ENCODE data around the gene PTGER3.

DNA sequence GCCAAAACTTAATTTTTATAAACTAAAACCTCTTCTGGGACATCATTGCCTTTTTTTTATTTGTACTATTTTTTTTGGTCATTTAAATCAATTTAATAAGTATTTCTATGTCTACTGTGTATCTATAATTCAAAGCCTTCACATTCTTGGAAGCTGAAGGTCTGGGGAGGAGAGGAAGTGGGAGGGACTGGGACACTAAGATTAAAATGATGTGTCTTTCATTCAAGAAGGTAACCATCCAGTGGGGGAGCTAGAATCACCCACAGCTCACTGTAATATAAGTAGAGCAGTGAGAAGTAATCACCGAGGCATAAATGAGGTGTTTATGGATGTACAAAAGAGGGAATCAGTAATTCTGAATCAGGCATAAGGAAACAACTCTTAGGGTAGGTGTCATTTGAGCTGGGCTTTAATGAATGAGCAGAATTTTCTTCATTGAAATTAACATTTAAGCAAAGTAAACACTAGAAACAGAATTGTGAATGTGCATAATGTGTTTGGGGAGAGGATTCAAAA lies 52.8 kb downstream of the PTGER3 start:
- TF ChIP-seq, protein P1, sequence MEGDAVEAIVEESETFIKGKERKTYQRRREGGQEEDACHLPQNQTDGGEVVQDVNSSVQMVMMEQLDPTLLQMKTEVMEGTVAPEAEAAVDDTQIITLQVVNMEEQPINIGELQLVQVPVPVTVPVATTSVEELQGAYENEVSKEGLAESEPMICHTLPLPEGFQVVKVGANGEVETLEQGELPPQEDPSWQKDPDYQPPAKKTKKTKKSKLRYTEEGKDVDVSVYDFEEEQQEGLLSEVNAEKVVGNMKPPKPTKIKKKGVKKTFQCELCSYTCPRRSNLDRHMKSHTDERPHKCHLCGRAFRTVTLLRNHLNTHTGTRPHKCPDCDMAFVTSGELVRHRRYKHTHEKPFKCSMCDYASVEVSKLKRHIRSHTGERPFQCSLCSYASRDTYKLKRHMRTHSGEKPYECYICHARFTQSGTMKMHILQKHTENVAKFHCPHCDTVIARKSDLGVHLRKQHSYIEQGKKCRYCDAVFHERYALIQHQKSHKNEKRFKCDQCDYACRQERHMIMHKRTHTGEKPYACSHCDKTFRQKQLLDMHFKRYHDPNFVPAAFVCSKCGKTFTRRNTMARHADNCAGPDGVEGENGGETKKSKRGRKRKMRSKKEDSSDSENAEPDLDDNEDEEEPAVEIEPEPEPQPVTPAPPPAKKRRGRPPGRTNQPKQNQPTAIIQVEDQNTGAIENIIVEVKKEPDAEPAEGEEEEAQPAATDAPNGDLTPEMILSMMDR (IDR thresholded peaks at IDR 0.05), result no peak
- TF ChIP-seq EP300 (IDR thresholded peaks at IDR 0.05; ENCODE audit: borderline replicate concordance in 1 of 2, low read depth in 1 of 2, low read length in 1 of 2) (no peak), EZH2phosphoT487 (IDR thresholded peaks at IDR 0.05; ENCODE audit: borderline replicate concordance, low read depth) (no peak), SMC3 (IDR thresholded peaks at IDR 0.05; ENCODE audit: low read depth, low read length) (no peak), POLR2AphosphoS5 (IDR thresholded peaks at IDR 0.05; ENCODE audit: low read depth, low read length) (no peak), TEAD4 (IDR thresholded peaks at IDR 0.05; ENCODE audit: borderline replicate concordance, insufficient read depth) (no peak), RAD21 (IDR thresholded peaks at IDR 0.05; ENCODE audit: low read length) (no peak), FOXJ3 (CRISPR knock-in tag; IDR thresholded peaks at IDR 0.05) (no peak)
- TF ChIP-seq, protein P2, sequence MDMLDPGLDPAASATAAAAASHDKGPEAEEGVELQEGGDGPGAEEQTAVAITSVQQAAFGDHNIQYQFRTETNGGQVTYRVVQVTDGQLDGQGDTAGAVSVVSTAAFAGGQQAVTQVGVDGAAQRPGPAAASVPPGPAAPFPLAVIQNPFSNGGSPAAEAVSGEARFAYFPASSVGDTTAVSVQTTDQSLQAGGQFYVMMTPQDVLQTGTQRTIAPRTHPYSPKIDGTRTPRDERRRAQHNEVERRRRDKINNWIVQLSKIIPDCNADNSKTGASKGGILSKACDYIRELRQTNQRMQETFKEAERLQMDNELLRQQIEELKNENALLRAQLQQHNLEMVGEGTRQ (IDR thresholded peaks at IDR 0.05; ENCODE audit: borderline replicate concordance, low read depth, low read length), result no peak
- TF ChIP-seq, protein P3, sequence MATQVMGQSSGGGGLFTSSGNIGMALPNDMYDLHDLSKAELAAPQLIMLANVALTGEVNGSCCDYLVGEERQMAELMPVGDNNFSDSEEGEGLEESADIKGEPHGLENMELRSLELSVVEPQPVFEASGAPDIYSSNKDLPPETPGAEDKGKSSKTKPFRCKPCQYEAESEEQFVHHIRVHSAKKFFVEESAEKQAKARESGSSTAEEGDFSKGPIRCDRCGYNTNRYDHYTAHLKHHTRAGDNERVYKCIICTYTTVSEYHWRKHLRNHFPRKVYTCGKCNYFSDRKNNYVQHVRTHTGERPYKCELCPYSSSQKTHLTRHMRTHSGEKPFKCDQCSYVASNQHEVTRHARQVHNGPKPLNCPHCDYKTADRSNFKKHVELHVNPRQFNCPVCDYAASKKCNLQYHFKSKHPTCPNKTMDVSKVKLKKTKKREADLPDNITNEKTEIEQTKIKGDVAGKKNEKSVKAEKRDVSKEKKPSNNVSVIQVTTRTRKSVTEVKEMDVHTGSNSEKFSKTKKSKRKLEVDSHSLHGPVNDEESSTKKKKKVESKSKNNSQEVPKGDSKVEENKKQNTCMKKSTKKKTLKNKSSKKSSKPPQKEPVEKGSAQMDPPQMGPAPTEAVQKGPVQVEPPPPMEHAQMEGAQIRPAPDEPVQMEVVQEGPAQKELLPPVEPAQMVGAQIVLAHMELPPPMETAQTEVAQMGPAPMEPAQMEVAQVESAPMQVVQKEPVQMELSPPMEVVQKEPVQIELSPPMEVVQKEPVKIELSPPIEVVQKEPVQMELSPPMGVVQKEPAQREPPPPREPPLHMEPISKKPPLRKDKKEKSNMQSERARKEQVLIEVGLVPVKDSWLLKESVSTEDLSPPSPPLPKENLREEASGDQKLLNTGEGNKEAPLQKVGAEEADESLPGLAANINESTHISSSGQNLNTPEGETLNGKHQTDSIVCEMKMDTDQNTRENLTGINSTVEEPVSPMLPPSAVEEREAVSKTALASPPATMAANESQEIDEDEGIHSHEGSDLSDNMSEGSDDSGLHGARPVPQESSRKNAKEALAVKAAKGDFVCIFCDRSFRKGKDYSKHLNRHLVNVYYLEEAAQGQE (IDR thresholded peaks at IDR 0.05; ENCODE audit: low read depth, low read length), result no peak

Data from SK-N-SH (cell line).